Panc1 (cell line): Measurements from ENCODE around the gene MAST4. TPM values are rescaled to one million over a fixed set of nuclear protein-coding genes. Genes with fewer than 3 reads are reported as not detected.

Experiments
- ATAC-seq: fragments of 200-7000 bp; cut with Tn5 transposase; 2 replicates; pipeline ENCODE4 v1.9.1; 2020; ENCODE audit warnings: mild to moderate bottlenecking, moderate library complexity
- BruUV-seq: library from RNA; stranded (reverse); fragments of 400-500 nt; replicated peaks from 2 replicates; lab custom pipeline; 2021; lab: Mats Ljungman, UMichigan
- CTCF ChIA-PET: fragments of 300-600 bp; sonication (Branson Sonifier 250); formaldehyde crosslinking; loops from one replicate; lab custom pipeline; 2022; ENCODE audit warnings: antibody characterized with exemption; lab: Charles Lee
- POLR2A ChIA-PET: fragments of 300-600 bp; sonication (Branson Sonifier 250); formaldehyde crosslinking; loops from one replicate; lab custom pipeline; 2022; ENCODE audit warnings: antibody characterized with exemption; lab: Charles Lee
- DNase-seq: peaks from one replicate; pipeline ENCODE4 v3.0.0-alpha.2; 2010; ENCODE audit warnings: low read depth, low spot score
- H3K27ac ChIP-seq: 2 replicates; pipeline ENCODE4 v1.5.1; 2011; ENCODE audit warnings: mild to moderate bottlenecking, low read length, inconsistent platforms
- H3K27me3 ChIP-seq: fragments of 200-500 bp; sonication (Bioruptor generic); 2 replicates; pipeline ENCODE4 v1.6.0; 2014; ENCODE audit warnings: low read length, inconsistent platforms; ENCODE audit not compliant: control insufficient read depth, insufficient read depth
- H3K36me3 ChIP-seq: fragments of 200-500 bp; sonication (Bioruptor generic); 2 replicates; pipeline ENCODE4 v1.5.1; 2014; ENCODE audit warnings: inconsistent platforms, mild to moderate bottlenecking, low read length, moderate library complexity; ENCODE audit not compliant: control insufficient read depth, insufficient read depth
- H3K4me1 ChIP-seq: 2 replicates; pipeline ENCODE4 v1.5.1; 2011; ENCODE audit warnings: inconsistent platforms, mild to moderate bottlenecking, low read length, moderate library complexity; ENCODE audit not compliant: control insufficient read depth, insufficient read depth
- H3K4me3 ChIP-seq, 2 experiments: 2 replicates each; pipeline ENCODE4 v1.5.1; 2011 to 2012; ENCODE audit warnings: low read depth in 2 of 2, low read length in 2 of 2, mild to moderate bottlenecking in 2 of 2, inconsistent platforms in 1 of 2, moderate library complexity in 1 of 2
- H3K9me3 ChIP-seq: fragments of 200-500 bp; sonication (Bioruptor generic); 2 replicates; pipeline ENCODE4 v1.5.1; 2014; ENCODE audit warnings: low read depth, mild to moderate bottlenecking, inconsistent platforms, low read length, moderate library complexity; ENCODE audit not compliant: control insufficient read depth, insufficient read depth
- CTCF ChIP-seq: fragments of 450-650 bp; IDR thresholded peaks from 2 replicates; pipeline ENCODE4 v1.5.1; 2017; ENCODE audit warnings: mild to moderate bottlenecking
- POLR2AphosphoS5 ChIP-seq: IDR thresholded peaks from 2 replicates; pipeline ENCODE4 v1.6.1; 2012; ENCODE audit warnings: mild to moderate bottlenecking, low read depth, low read length, moderate library complexity
- REST ChIP-seq, 2 experiments: IDR thresholded peaks; 2 replicates each; pipeline ENCODE4 v1.6.1; 2011 to 2012; ENCODE audit warnings: low read depth in 2 of 2, control low read depth in 1 of 2, low read length in 1 of 2, mild to moderate bottlenecking in 1 of 2, moderate library complexity in 1 of 2; ENCODE audit not compliant: insufficient read depth in 1 of 2
- SIN3A ChIP-seq: IDR thresholded peaks from 2 replicates; pipeline ENCODE4 v1.6.1; 2012; ENCODE audit warnings: low read depth, mild to moderate bottlenecking, low read length, moderate library complexity, borderline replicate concordance; ENCODE audit not compliant: insufficient read depth
- TCF7L2 ChIP-seq: IDR thresholded peaks from 2 replicates; pipeline ENCODE4 v1.6.1; 2011; ENCODE audit warnings: mild to moderate bottlenecking, low read depth, low read length, inconsistent platforms
- in situ Hi-C: cut with HindIII; loops from 2 replicates; pipeline ENCODE4 v1.10.0; 2016; ENCODE audit warnings: low sequenced_read_pairs, low pct_unique_long_range_greater_than_20kb
- intact Hi-C: fragments of 100-400 bp; cut with micrococcal nuclease; formaldehyde crosslinking; loops from one replicate; pipeline ENCODE4 v1.10.0; 2022; ENCODE audit not compliant: unreplicated experiment
- total RNA-seq: library from RNA; stranded (reverse); gene quantifications from one replicate; pipeline ENCODE4 v1.2.1, GENCODE V29; 2021; ENCODE audit not compliant: unreplicated experiment

MAST4 gene
- total RNA-seq, 1 experiment from 2014 or later: 1.8 TPM

GRCh38 chr5:66602621-66603020, 6.4 kb downstream of the MAST4 start:
- no TSS peak for BruUV-seq
- intact Hi-C loops: no loop called here
- no peaks in the 10 kb centered on the region for H3K4me1 ChIP-seq
- H3K9me3 ChIP-seq: no peaks in the 10 kb centered on the region
- ChIA-PET CTCF (no interaction called here), POLR2A (no interaction called here)
- H3K27ac ChIP-seq: no peak overlapping the region
- H3K27me3 ChIP-seq: peaks cover 37% of the 10 kb centered on the region
- no peak for TF ChIP-seq SIN3A
- TF ChIP-seq CTCF: no peak
- TF ChIP-seq TCF7L2: no peak
- no peak for TF ChIP-seq POLR2AphosphoS5
- TF ChIP-seq REST (IDR thresholded peaks at IDR 0.05; ENCODE audit: insufficient read depth in 1 of 2, low read depth in 2 of 2, low read length in 1 of 2): no peak
- DNase-seq (no peak), ATAC-seq (no peak)
- in situ Hi-C loops: no loop called here
- no peaks in the 10 kb centered on the region for H3K36me3 ChIP-seq
- H3K4me3 ChIP-seq: no peak overlapping the region

- Histone ChIP-seq H3K4me1 (no peaks in the 10 kb centered on the region), H3K36me3 (no peaks in the 10 kb centered on the region), H3K27ac (no peak overlapping the region), H3K27me3 (peaks cover 32% of the 10 kb centered on the region), H3K9me3 (no peaks in the 10 kb centered on the region), H3K4me3 (no peak overlapping the region)
- in situ Hi-C loops: no loop called here
- DNase-seq: no peak
- BruUV-seq: no TSS peak
- ChIA-PET CTCF (no interaction called here), POLR2A (no interaction called here)
- TF ChIP-seq SIN3A (no peak), CTCF (no peak), REST (IDR thresholded peaks at IDR 0.05; ENCODE audit: insufficient read depth in 1 of 2, low read depth in 2 of 2, low read length in 1 of 2) (no peak), POLR2AphosphoS5 (no peak), TCF7L2 (no peak)
- intact Hi-C loops: no loop called here
- no peak for ATAC-seq
These were observed 7.0 kb downstream of the MAST4 start for GRCh38 chr5:66603164-66603563.
